Neuronal stem cell (in vitro differentiated cells): Measurements from ENCODE around the gene KRTAP20-4.

Source experiments
- DNase-seq: peaks from one replicate; pipeline ENCODE4 v3.0.0-alpha.2; 2013; ENCODE audit warnings: low spot score
- H2AFZ ChIP-seq: one replicate; pipeline ENCODE4 v1.6.1; 2013; ENCODE audit warnings: mild to moderate bottlenecking, low read length, inconsistent platforms
- H2AK5ac ChIP-seq: 2 replicates; pipeline ENCODE4 v1.6.1; 2013; ENCODE audit warnings: low read depth, mild to moderate bottlenecking, inconsistent platforms, low read length, moderate library complexity, mixed read lengths
- H2BK120ac ChIP-seq: 2 replicates; pipeline ENCODE4 v1.6.1; 2013; ENCODE audit warnings: low read depth, mild to moderate bottlenecking, inconsistent platforms, low read length, moderate library complexity, mixed read lengths
- H2BK12ac ChIP-seq: one replicate; pipeline ENCODE4 v1.6.1; 2013; ENCODE audit warnings: low read length, inconsistent platforms
- H2BK15ac ChIP-seq: 2 replicates; pipeline ENCODE4 v1.6.1; 2013; ENCODE audit warnings: mild to moderate bottlenecking, low read length, inconsistent platforms, mixed read lengths
- H2BK5ac ChIP-seq: one replicate; pipeline ENCODE4 v1.6.1; 2013; ENCODE audit warnings: inconsistent platforms, mild to moderate bottlenecking, low read length, moderate library complexity
- H3K14ac ChIP-seq: one replicate; pipeline ENCODE4 v1.6.1; 2013; ENCODE audit warnings: low read length, inconsistent platforms
- H3K18ac ChIP-seq: 2 replicates; pipeline ENCODE4 v1.6.1; 2013; ENCODE audit warnings: low read length, inconsistent platforms
- H3K23ac ChIP-seq: 2 replicates; pipeline ENCODE4 v1.6.1; 2013; ENCODE audit warnings: low read depth, mild to moderate bottlenecking, mixed read lengths, low read length, inconsistent platforms; ENCODE audit not compliant: poor library complexity
- H3K27ac ChIP-seq: replicated peaks from 3 replicates; pipeline ENCODE4 v1.5.1; 2013; ENCODE audit warnings: low read length, inconsistent platforms
- H3K27me3 ChIP-seq, 3 experiments: 2 replicates each; pipeline ENCODE4 v1.6.1; 2013; ENCODE audit warnings: low read length in 3 of 3, mild to moderate bottlenecking in 2 of 3, inconsistent platforms in 1 of 3, low read depth in 1 of 3, mixed read lengths in 1 of 3, moderate library complexity in 1 of 3; ENCODE audit not compliant: control insufficient read depth in 3 of 3, insufficient read depth in 3 of 3
- H3K36me3 ChIP-seq, 2 donors: replicated peaks in 1 of 2; 2 replicates each; pipeline ENCODE4 v1.6.1; 2013; ENCODE audit warnings: low read length in 2 of 2; ENCODE audit not compliant: control insufficient read depth in 2 of 2, insufficient read depth in 2 of 2
- H3K4ac ChIP-seq: 2 replicates; pipeline ENCODE4 v1.6.1; 2013; ENCODE audit warnings: inconsistent platforms, mild to moderate bottlenecking, low read length, moderate library complexity
- H3K4me1 ChIP-seq, 2 donors: 1 replicate in 1 of 2; 2 replicates in 1 of 2; pipeline ENCODE4 v1.6.1; 2013; ENCODE audit warnings: low read length in 2 of 2, low read depth in 1 of 2; ENCODE audit not compliant: control insufficient read depth in 2 of 2, insufficient read depth in 1 of 2
- H3K4me2 ChIP-seq: one replicate; pipeline ENCODE4 v1.6.1; 2013; ENCODE audit warnings: mild to moderate bottlenecking, low read length, inconsistent platforms; ENCODE audit not compliant: insufficient read depth, poor library complexity, severe bottlenecking
- H3K4me3 ChIP-seq, 2 donors: 2 replicates each; pipeline ENCODE4 v1.5.1; 2013; ENCODE audit warnings: low read length in 2 of 2, mild to moderate bottlenecking in 2 of 2, inconsistent platforms in 1 of 2, moderate library complexity in 1 of 2
- H3K79me1 ChIP-seq: one replicate; pipeline ENCODE4 v1.6.1; 2013; ENCODE audit warnings: low read depth, mild to moderate bottlenecking, inconsistent platforms, low read length, moderate library complexity
- H3K9ac ChIP-seq: one replicate; pipeline ENCODE4 v1.6.1; 2013; ENCODE audit warnings: mild to moderate bottlenecking, low read depth, low read length, inconsistent platforms; ENCODE audit not compliant: poor library complexity
- H3K9me3 ChIP-seq, 2 donors: replicated peaks in 1 of 2; 2 replicates each; pipeline versions ENCODE3 to v1.6.1; 2013; ENCODE audit warnings: low read length in 2 of 2, mild to moderate bottlenecking in 2 of 2, inconsistent platforms in 1 of 2, low read depth in 1 of 2, mixed read lengths in 1 of 2, moderate library complexity in 1 of 2; ENCODE audit not compliant: control insufficient read depth in 2 of 2, insufficient read depth in 1 of 2
- H4K8ac ChIP-seq: one replicate; pipeline ENCODE4 v1.6.1; 2013; ENCODE audit warnings: low read depth, mild to moderate bottlenecking, inconsistent platforms, low read length, moderate library complexity
- H4K91ac ChIP-seq: one replicate; pipeline ENCODE4 v1.6.1; 2013; ENCODE audit warnings: low read length, low read depth, mild to moderate bottlenecking, inconsistent platforms; ENCODE audit not compliant: poor library complexity
- WGBS, 2 donors: extraction: QIAGEN DNeasy Blood & Tissue Kit; methylation state at CpG; one replicate each; pipeline ENCODE4 v1.1.7; 2013; ENCODE audit warnings: missing lambda C conversion rate in 2 of 2, mixed read lengths in 1 of 2; ENCODE audit not compliant: insufficient read length in 2 of 2, insufficient replicate concordance in 1 of 2; ENCODE audit errors: extremely low coverage in 2 of 2; 5-methylcytosine and 5-hydroxymethylcytosine counted together

Gene KRTAP20-4

GRCh38 chr21:30625449-30626165, 5.2 kb downstream of the KRTAP20-4 start:
- no peak overlapping the region for H3K23ac ChIP-seq
- WGBS, 2 donors, result no CpG with 5 or more reads among the region's 4 CpGs
- no peak overlapping the region for H2AK5ac ChIP-seq

DNA sequence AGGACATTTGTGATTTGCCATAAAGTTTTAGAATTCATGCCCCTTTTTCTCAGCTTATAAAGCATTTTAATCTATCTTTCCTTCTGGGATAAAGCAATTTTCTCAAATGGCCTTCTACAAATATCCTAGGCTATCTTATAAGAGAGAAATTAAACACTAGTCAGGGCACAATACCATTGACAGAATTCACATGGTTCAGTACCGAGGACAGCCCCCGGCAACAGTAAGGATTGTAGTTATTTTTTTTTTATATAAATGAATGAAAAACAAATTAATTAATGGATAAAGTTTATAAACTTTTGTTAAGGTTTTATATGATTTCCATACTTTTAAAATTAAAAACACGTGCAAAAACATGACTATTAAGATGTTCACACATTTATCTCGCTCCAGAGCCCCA, 7.7 kb downstream of the KRTAP20-4 start:
- WGBS, 2 donors, result no CpG with 5 or more reads among the region's 4 CpGs
- no peak overlapping the region for H3K4ac ChIP-seq
- H2AK5ac ChIP-seq, result no peak overlapping the region
- H3K18ac ChIP-seq, result no peak overlapping the region
- no peak overlapping the region for H2BK15ac ChIP-seq
- no peak overlapping the region for H4K91ac ChIP-seq
- no peak overlapping the region for H3K23ac ChIP-seq
- no peak overlapping the region for H3K14ac ChIP-seq
- H3K9me3 ChIP-seq, result peaks cover 0 to 2% of the 10 kb centered on the region in 2 donors
- H3K27me3 ChIP-seq, result no peaks in the 10 kb centered on the region
- no peak overlapping the region for H3K27ac ChIP-seq
- H3K4me3 ChIP-seq, result no peak overlapping the region
- no peak for DNase-seq
- no peak overlapping the region for H2BK120ac ChIP-seq
- H3K36me3 ChIP-seq, result no peaks in the 10 kb centered on the region
- no peak overlapping the region for H2AFZ ChIP-seq
- H2BK12ac ChIP-seq, result no peak overlapping the region
- H4K8ac ChIP-seq, result no peak overlapping the region
- H3K4me1 ChIP-seq, result no peaks in the 10 kb centered on the region
- no peak overlapping the region for H3K9ac ChIP-seq
- H3K4me2 ChIP-seq, result no peak overlapping the region
- H3K79me1 ChIP-seq, result no peaks in the 10 kb centered on the region
- no peak overlapping the region for H2BK5ac ChIP-seq

More at GRCh38 chr21:30625449-30626165, 5.2 kb downstream of the KRTAP20-4 start:
- Histone ChIP-seq H3K27me3 (no peaks in the 10 kb centered on the region), H3K14ac (no peak overlapping the region), H2BK15ac (no peak overlapping the region), H2AFZ (no peak overlapping the region), H3K4me2 (no peak overlapping the region), H3K27ac (no peak overlapping the region), H3K36me3 (no peaks in the 10 kb centered on the region), H3K4me1 (no peaks in the 10 kb centered on the region), H3K9me3 (peaks cover 0 to 2% of the 10 kb centered on the region in 2 donors), H3K9ac (no peak overlapping the region), H2BK5ac (no peak overlapping the region), H4K8ac (no peak overlapping the region), H3K4me3 (no peak overlapping the region), H3K4ac (no peak overlapping the region), H2BK12ac (no peak overlapping the region), H3K79me1 (no peaks in the 10 kb centered on the region), H2BK120ac (no peak overlapping the region), H4K91ac (no peak overlapping the region), H3K18ac (no peak overlapping the region)
- no peak for DNase-seq

GRCh38 chr21:30629200-30629599, 8.8 kb downstream of the KRTAP20-4 start:
- H4K8ac ChIP-seq, result no peak overlapping the region
- peaks cover 0 to 2% of the 10 kb centered on the region in 2 donors for H3K9me3 ChIP-seq
- no peaks in the 10 kb centered on the region for H3K79me1 ChIP-seq
- H3K4me3 ChIP-seq, result no peak overlapping the region
- H3K27ac ChIP-seq, result no peak overlapping the region
- DNase-seq, result no peak
- no peak overlapping the region for H3K18ac ChIP-seq
- H3K27me3 ChIP-seq, result no peaks in the 10 kb centered on the region
- no peak overlapping the region for H2BK5ac ChIP-seq
- H2BK15ac ChIP-seq, result no peak overlapping the region
- no peak overlapping the region for H3K23ac ChIP-seq
- no CpG with 5 or more reads among the region's 1 CpG for WGBS, 2 donors
- H3K14ac ChIP-seq, result no peak overlapping the region
- no peak overlapping the region for H2BK120ac ChIP-seq
- H3K4me2 ChIP-seq, result no peak overlapping the region
- H3K36me3 ChIP-seq, result no peaks in the 10 kb centered on the region
- H2BK12ac ChIP-seq, result no peak overlapping the region
- H3K9ac ChIP-seq, result no peak overlapping the region
- H2AFZ ChIP-seq, result no peak overlapping the region
- H3K4me1 ChIP-seq, result no peaks in the 10 kb centered on the region
- H4K91ac ChIP-seq, result no peak overlapping the region
- no peak overlapping the region for H3K4ac ChIP-seq
- H2AK5ac ChIP-seq, result no peak overlapping the region

DNA sequence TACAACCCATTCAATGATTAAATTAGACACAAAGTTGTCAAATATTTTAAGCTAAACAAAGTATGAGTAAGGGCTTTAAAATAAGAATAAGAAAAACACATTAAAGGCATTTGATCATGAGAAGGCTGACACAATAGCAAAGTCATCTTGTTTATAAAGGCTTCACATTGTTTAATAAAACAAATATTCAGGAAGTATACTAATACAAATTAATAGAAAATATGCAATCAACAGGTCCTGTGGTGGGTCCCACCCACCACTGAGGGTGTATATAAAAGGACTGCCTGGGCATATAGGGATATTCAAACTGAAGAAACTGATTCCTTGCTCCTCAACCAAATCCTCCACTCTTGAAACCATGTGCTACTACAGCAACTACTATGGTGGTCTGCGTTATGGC, 14.5 kb downstream of the KRTAP20-4 start, which contains the start of gene KRTAP20-2:
KRTAP20-2 (plus strand) TSS at position 301 of the 400 bp plus-strand sequence; CDS start at position 359, 58 bp downstream.
- H4K91ac ChIP-seq, result no peak within 1 kb of the TSS
- H3K27me3 ChIP-seq, result no peaks in the 10 kb centered on the region
- H3K4ac ChIP-seq, result no peak within 1 kb of the TSS
- H2BK5ac ChIP-seq, result no peak within 1 kb of the TSS
- H3K27ac ChIP-seq, result no peak within 1 kb of the TSS
- no peak within 1 kb of the TSS for H2BK12ac ChIP-seq
- no CpG with 5 or more reads among the region's 1 CpG for WGBS, 2 donors
- no peak within 1 kb of the TSS for H2AK5ac ChIP-seq
- no peak for DNase-seq
- H2BK120ac ChIP-seq, result no peak within 1 kb of the TSS
- H3K18ac ChIP-seq, result no peak within 1 kb of the TSS
- no peak within 1 kb of the TSS for H3K14ac ChIP-seq
- H3K4me2 ChIP-seq, result no peak within 1 kb of the TSS
- H3K23ac ChIP-seq, result no peak within 1 kb of the TSS
- H4K8ac ChIP-seq, result no peak within 1 kb of the TSS
- no peak within 1 kb of the TSS for H2AFZ ChIP-seq
- no peaks in the 10 kb centered on the region for H3K79me1 ChIP-seq
- H3K9me3 ChIP-seq, result no peaks in the 10 kb centered on the region
- H3K9ac ChIP-seq, result no peak within 1 kb of the TSS
- H3K4me1 ChIP-seq, result no peaks in the 10 kb centered on the region
- no peak within 1 kb of the TSS for H3K4me3 ChIP-seq
- no peaks in the 10 kb centered on the region for H3K36me3 ChIP-seq
- no peak within 1 kb of the TSS for H2BK15ac ChIP-seq
